PC-9 (cell line): Measurements from ENCODE around the gene SMCHD1. TPM values are rescaled to one million over a fixed set of nuclear protein-coding genes. Genes with fewer than 3 reads are reported as not detected.
"Not testable (repeated sequence)": the region's sequence is repeated elsewhere in the genome, so short reads cannot be mapped to it uniquely, and the experiment has no call there.

Experiments
- BruUV-seq: library from RNA; stranded (reverse); fragments of 400-500 nt; replicated peaks from 2 replicates; lab custom pipeline; 2021; lab: Mats Ljungman, UMichigan
- CTCF ChIA-PET: fragments of 300-600 bp; sonication (Branson Sonifier 250); formaldehyde crosslinking; loops from one replicate; lab custom pipeline; 2022; ENCODE audit warnings: antibody characterized with exemption; lab: Charles Lee
- POLR2A ChIA-PET: fragments of 300-600 bp; sonication (Branson Sonifier 250); formaldehyde crosslinking; loops from one replicate; lab custom pipeline; 2022; ENCODE audit warnings: antibody characterized with exemption; ENCODE audit not compliant: unreplicated experiment; lab: Charles Lee
- DNase-seq, 2 experiments: peaks; one replicate each; pipeline versions ENCODE4 v3.0.0 to v3.0.0-alpha.2; 2015 to 2022; ENCODE audit warnings: mixed read lengths in 1 of 2
- H2AFZ ChIP-seq: fragments of 200-600 bp; sonication (generic); 2 replicates; pipeline ENCODE4 v1.8.1; 2017; ENCODE audit warnings: antibody characterized with exemption
- H3F3A ChIP-seq: fragments of 200-600 bp; sonication (generic); 2 replicates; pipeline ENCODE4 v1.8.1; 2017; ENCODE audit warnings: antibody characterized with exemption, mild to moderate bottlenecking, low read depth; ENCODE audit not compliant: insufficient read depth
- H3K27ac ChIP-seq: fragments of 200-600 bp; sonication (generic); 2 replicates; pipeline ENCODE4 v1.6.1; 2016; ENCODE audit warnings: mixed run types
- H3K27me3 ChIP-seq: fragments of 200-600 bp; sonication (generic); 2 replicates; pipeline ENCODE4 v1.6.1; 2016; ENCODE audit warnings: low read depth, mixed run types; ENCODE audit not compliant: insufficient read depth
- H3K36me3 ChIP-seq: fragments of 200-600 bp; sonication (generic); 2 replicates; pipeline ENCODE4 v1.6.1; 2016; ENCODE audit warnings: low read depth, mixed run types
- H3K4me1 ChIP-seq: fragments of 200-600 bp; sonication (generic); replicated peaks from 2 replicates; pipeline ENCODE4 v1.6.1; 2016; ENCODE audit warnings: mixed run types; ENCODE audit not compliant: insufficient read depth
- H3K4me2 ChIP-seq: fragments of 200-600 bp; sonication (generic); 2 replicates; pipeline ENCODE4 v1.6.1; 2017; ENCODE audit warnings: mixed run types
- H3K4me3 ChIP-seq: fragments of 200-600 bp; sonication (generic); 2 replicates; pipeline ENCODE4 v1.6.1; 2016; ENCODE audit warnings: mixed run types
- H3K79me2 ChIP-seq: fragments of 200-600 bp; sonication (generic); 2 replicates; pipeline ENCODE4 v1.6.1; 2017; ENCODE audit warnings: low read depth, mixed run types
- H3K9me2 ChIP-seq: fragments of 200-600 bp; sonication (generic); 2 replicates; pipeline ENCODE4 v1.8.1; 2017; ENCODE audit warnings: mild to moderate bottlenecking; ENCODE audit not compliant: insufficient read depth
- H3K9me3 ChIP-seq: fragments of 200-600 bp; sonication (generic); 2 replicates; pipeline ENCODE4 v1.8.1; 2016; ENCODE audit warnings: low read depth; ENCODE audit not compliant: insufficient read depth
- H4K20me1 ChIP-seq: fragments of 200-600 bp; sonication (generic); 2 replicates; pipeline ENCODE4 v1.8.1; 2017; ENCODE audit not compliant: insufficient read depth
- EZH2 ChIP-seq: fragments of 200-600 bp; sonication (generic); IDR thresholded peaks from 2 replicates; pipeline ENCODE4 v1.8.0; 2017; ENCODE audit warnings: antibody characterized with exemption, low read depth
- intact Hi-C: fragments of 100-400 bp; cut with micrococcal nuclease; formaldehyde crosslinking; loops from one replicate; pipeline ENCODE4 v1.10.0; 2022; ENCODE audit not compliant: unreplicated experiment
- total RNA-seq: library from RNA; stranded (reverse); gene quantifications from 2 replicates; pipeline ENCODE4 v1.2.3, GENCODE V29; 2021
- TF ChIP-seq, protein P1 (sequence below): fragments of 200-600 bp; sonication (generic); conservative IDR thresholded peaks from 2 replicates; pipeline ENCODE4 v1.6.1; 2017; ENCODE audit warnings: mixed run types, antibody characterized with exemption, mild to moderate bottlenecking, moderate library complexity

Gene SMCHD1
- total RNA-seq, 1 experiment from 2014 or later, result 73.7 TPM

DNA sequence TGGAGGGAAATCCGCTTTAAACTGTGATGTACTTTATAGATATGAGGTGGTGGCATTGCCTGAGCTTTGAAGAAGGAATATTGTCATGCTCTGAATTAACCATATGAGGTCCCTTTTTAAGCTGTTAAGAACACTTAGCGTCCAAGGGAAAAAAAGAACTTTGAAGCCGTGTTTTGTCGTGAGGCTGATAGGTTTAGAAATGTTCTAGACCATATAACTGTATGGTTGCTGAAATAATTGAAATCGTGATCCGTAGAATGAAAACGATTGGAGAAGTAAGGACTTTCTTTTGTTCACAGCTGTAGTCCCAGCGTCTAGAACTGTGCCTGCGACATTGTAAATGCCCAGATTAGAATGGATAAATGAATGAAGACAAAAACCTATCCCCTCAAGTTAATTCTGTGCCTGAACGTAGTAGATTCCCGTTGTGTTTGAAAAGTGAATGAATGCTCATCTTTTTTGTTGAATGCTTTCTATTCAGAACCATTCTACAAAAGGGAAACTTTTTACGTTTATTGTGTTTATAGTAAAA, 1.5 kb downstream of the SMCHD1 start:
- intact Hi-C loops, result no loop called here
- Histone ChIP-seq H3K4me2 (peak overlapping the region; percentile 97), H4K20me1 (peaks cover 40% of the 10 kb centered on the region), H3F3A (0 out of 2 replicates have a peak, but pooled peaks cover 11% of the 10 kb centered on the region), H3K36me3 (no peaks in the 10 kb centered on the region), H3K9me3 (no peaks in the 10 kb centered on the region), H3K27ac (peak overlapping the region; percentile 83), H2AFZ (0 out of 2 replicates have a peak overlapping the region, but pooled peaks have one; percentile 91), H3K27me3 (no peaks in the 10 kb centered on the region), H3K79me2 (peaks cover 60% of the 10 kb centered on the region), H3K4me1 (peaks cover 47% of the 10 kb centered on the region), H3K9me2 (no peaks in the 10 kb centered on the region), H3K4me3 (peak overlapping the region; percentile 74)
- BruUV-seq, result no TSS peak
- CTCF ChIA-PET, result no interaction called here
- DNase-seq, result no peak
- TF ChIP-seq EZH2, result no peak
- POLR2A ChIA-PET, result interaction anchor here (0.6 to 0.7 kb wide), 3 partner anchors 54 to 1589 kb away, joined by 3 to 4 read pairs (median 3); no protein-coding TSS in a partner anchor

DNA sequence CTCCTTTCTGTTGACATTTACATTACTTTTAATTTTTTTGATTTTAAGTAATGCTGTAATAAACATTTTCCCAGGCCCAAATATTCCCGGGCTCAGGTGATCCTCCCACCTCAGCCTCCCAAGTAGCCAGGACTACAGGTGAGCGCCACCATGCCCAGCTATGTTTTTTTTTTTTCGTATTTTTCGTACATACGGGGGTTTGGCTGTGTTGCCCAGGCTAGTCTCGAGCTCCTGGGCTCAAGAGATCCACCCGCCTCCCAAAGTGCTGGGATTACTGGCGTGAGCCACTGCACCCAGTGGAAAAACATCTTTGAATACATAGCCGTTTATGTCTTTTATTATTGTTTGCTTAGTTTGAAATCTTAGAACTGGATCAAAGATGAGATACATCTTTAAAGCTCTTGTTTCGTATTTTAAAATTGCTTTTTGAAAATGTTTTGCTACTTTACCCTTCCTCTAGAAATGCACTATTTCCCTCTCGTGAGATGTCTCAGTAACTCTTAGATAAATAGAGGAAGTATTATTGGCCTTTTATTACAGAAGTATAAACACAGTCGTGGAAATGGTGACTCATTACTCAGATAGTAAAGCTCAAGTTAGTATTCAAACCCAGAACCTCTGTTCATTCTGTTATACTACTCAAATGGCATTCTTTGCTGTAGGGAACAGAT, 2.4 kb downstream of the SMCHD1 start:
- POLR2A ChIA-PET, result interaction anchor here (0.6 to 0.9 kb wide), 6 partner anchors 17 to 191 kb away, joined by 3 to 21 read pairs (median 6); no protein-coding TSS in a partner anchor
- H4K20me1 ChIP-seq, result peaks cover 48% of the 10 kb centered on the region
- no peak overlapping the region for H2AFZ ChIP-seq
- CTCF ChIA-PET, result interaction anchor here (0.6 kb wide), 1 partner anchor 1671 kb away, joined by 3 read pairs; no protein-coding TSS in a partner anchor
- intact Hi-C loops, result no loop called here
- 0 out of 2 replicates have a peak, but pooled peaks cover 11% of the 10 kb centered on the region for H3F3A ChIP-seq
- peaks cover 39% of the 10 kb centered on the region for H3K4me1 ChIP-seq
- H3K27ac ChIP-seq, result peak overlapping the region; percentile 83
- no peak for TF ChIP-seq EZH2
- TF ChIP-seq, protein P1, sequence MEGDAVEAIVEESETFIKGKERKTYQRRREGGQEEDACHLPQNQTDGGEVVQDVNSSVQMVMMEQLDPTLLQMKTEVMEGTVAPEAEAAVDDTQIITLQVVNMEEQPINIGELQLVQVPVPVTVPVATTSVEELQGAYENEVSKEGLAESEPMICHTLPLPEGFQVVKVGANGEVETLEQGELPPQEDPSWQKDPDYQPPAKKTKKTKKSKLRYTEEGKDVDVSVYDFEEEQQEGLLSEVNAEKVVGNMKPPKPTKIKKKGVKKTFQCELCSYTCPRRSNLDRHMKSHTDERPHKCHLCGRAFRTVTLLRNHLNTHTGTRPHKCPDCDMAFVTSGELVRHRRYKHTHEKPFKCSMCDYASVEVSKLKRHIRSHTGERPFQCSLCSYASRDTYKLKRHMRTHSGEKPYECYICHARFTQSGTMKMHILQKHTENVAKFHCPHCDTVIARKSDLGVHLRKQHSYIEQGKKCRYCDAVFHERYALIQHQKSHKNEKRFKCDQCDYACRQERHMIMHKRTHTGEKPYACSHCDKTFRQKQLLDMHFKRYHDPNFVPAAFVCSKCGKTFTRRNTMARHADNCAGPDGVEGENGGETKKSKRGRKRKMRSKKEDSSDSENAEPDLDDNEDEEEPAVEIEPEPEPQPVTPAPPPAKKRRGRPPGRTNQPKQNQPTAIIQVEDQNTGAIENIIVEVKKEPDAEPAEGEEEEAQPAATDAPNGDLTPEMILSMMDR, result no peak
- DNase-seq, result peak in 1 of 2 experiments; percentile 66
- no peaks in the 10 kb centered on the region for H3K36me3 ChIP-seq
- peak overlapping the region; percentile 74 for H3K4me3 ChIP-seq
- H3K9me2 ChIP-seq, result no peaks in the 10 kb centered on the region
- peak overlapping the region; percentile 97 for H3K4me2 ChIP-seq
- no peaks in the 10 kb centered on the region for H3K9me3 ChIP-seq
- BruUV-seq, result no TSS peak
- H3K79me2 ChIP-seq, result peaks cover 68% of the 10 kb centered on the region
- no peaks in the 10 kb centered on the region for H3K27me3 ChIP-seq

DNA sequence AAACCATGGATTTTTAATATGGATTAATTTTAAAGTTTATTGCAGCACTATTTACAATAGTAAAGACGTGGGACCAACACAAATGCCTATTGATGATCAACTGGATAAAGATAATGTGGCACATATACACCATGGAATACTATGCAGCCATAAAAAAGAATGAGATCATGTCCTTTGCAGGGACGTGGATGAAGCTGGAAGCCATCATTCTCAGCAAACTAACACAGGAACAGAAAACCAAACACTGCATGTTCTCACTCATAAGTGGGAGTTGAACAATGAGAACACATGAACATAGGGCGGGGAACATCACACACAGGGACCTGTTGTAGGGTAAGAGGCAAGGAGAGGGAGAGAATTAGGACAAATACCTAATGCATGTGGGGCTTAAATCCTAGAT, 5.3 kb downstream of the SMCHD1 start:
- H2AFZ ChIP-seq, DNase-seq, H3K27me3 ChIP-seq, H3K9me3 ChIP-seq, POLR2A ChIA-PET, H3K4me2 ChIP-seq, H3K4me3 ChIP-seq, H3K27ac ChIP-seq, intact Hi-C loops, CTCF ChIA-PET, BruUV-seq, H3K9me2 ChIP-seq, H3K36me3 ChIP-seq: not testable (repeated sequence)
- Histone ChIP-seq H3K79me2 (peaks cover 97% of the 10 kb centered on the region), H4K20me1 (peaks cover 74% of the 10 kb centered on the region), H3F3A (0 out of 2 replicates have a peak, but pooled peaks cover 11% of the 10 kb centered on the region), H3K4me1 (peaks cover 26% of the 10 kb centered on the region)

DNA sequence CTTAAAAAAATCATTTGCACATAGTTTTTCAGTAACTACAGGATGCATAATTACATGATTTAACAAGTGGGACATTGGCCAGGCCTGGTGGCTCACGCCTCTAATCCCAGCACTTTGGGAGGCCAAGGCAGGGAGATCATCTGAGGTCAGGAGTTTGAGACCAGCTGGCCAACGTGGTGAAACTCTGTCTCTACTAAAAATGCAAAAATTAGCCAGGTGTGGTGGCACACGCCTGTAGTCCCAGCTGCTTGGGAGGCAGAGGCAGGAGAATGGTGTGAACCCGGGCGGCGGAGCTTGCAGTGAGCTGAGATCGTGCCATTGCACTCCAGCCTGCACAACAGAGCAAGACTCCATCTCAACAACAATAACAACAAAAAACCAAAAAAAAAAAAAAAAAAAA, 6.8 kb downstream of the SMCHD1 start:
- H3K4me3 ChIP-seq, DNase-seq, H3K9me2 ChIP-seq, BruUV-seq, H3K27ac ChIP-seq, H3K36me3 ChIP-seq, H3K9me3 ChIP-seq, CTCF ChIA-PET, intact Hi-C loops, H3K4me2 ChIP-seq, H2AFZ ChIP-seq, H3K27me3 ChIP-seq: not testable (repeated sequence)
- H3K4me1 ChIP-seq, result peaks cover 23% of the 10 kb centered on the region
- H3F3A ChIP-seq, result peaks cover 10% of the 10 kb centered on the region; the same call in 1 of the 2 replicates
- H3K79me2 ChIP-seq, result peaks cover 96% of the 10 kb centered on the region
- POLR2A ChIA-PET, result interaction anchor here (0.6 kb wide), 1 partner anchor 66 kb away, joined by 5 read pairs; no protein-coding TSS in a partner anchor
- peaks cover 66% of the 10 kb centered on the region for H4K20me1 ChIP-seq
